Left lung (tissue), 10 donors: Measurements from ENCODE around the gene TBX2. TPM values are rescaled to one million over a fixed set of nuclear protein-coding genes. Genes with fewer than 3 reads are reported as not detected.

Experiments used
- ATAC-seq: fragments of 200-7000 bp; cut with Tn5 transposase; one replicate; pipeline ENCODE4 v1.9.1; 2020; ENCODE audit warnings: moderate library complexity
- DNase-seq, 4 donors: peaks; one replicate each; pipeline ENCODE4 v3.0.0-alpha.2; 2013 to 2020
- H3K27ac ChIP-seq, 2 donors: fragments of 200-600 bp; sonication (generic) in 1 of 2; one replicate each; pipeline versions ENCODE4 v1.5.0 to v1.8.0; 2020 to 2021
- H3K27me3 ChIP-seq, 2 donors: fragments of 200-600 bp; sonication (generic) in 1 of 2; one replicate each; pipeline versions ENCODE4 v1.5.0 to v1.8.0; 2020 to 2021
- H3K36me3 ChIP-seq, 2 donors: fragments of 200-600 bp; sonication (generic) in 1 of 2; one replicate each; pipeline versions ENCODE4 v1.5.0 to v1.8.0; 2020 to 2021
- H3K4me1 ChIP-seq, 2 donors: fragments of 200-600 bp; one replicate each; pipeline ENCODE4 v1.8.0; 2021
- H3K4me3 ChIP-seq, 2 donors: fragments of 200-600 bp; sonication (generic) in 1 of 2; one replicate each; pipeline versions ENCODE4 v1.5.0 to v1.8.0; 2020 to 2021; ENCODE audit warnings: mild to moderate bottlenecking in 1 of 2
- H3K9me3 ChIP-seq, 2 donors: fragments of 200-600 bp; sonication (generic) in 1 of 2; one replicate each; pipeline versions ENCODE4 v1.5.0 to v1.8.0; 2020 to 2021
- CTCF ChIP-seq, 2 donors: fragments of 200-600 bp; sonication (generic) in 1 of 2; IDR thresholded peaks; one replicate each; pipeline versions ENCODE4 v1.5.0 to v1.8.0; 2021; ENCODE audit warnings: antibody characterized with exemption in 2 of 2
- intact Hi-C, 2 donors: fragments of 100-400 bp; cut with DNase I; formaldehyde crosslinking; loops; one replicate each; pipeline versions ENCODE4 v1.11.2 to v1.14.2; 2022
- polyA plus RNA-seq, 6 donors: library from polyadenylated mRNA; unstranded; fragments of 120-200 nt; gene quantifications; one replicate each; pipeline ENCODE4 v1.2.1, GENCODE V29; 2013; ENCODE audit not compliant: insufficient read length in 6 of 6
- total RNA-seq, 2 donors: library from RNA; stranded (reverse); fragmentation: NEBNext Ultra II Directional; extraction: Animal tissue kit (Norgen Biotek cat#: 25700); gene quantifications; one replicate each; pipeline ENCODE4 v1.2.1, GENCODE V29; 2021
- donor health status: DM: no; HTN: yes; CAD: no.
- donor health status: DM: no; HTN: no; CAD: no.

TBX2 gene
- total and polyA plus RNA-seq, 8 donors, result 104 to 258 (median 166) TPM

GRCh38 chr17:61413661-61414126 lies 14.1 kb downstream of the TBX2 start:
- intact Hi-C loops, result loop anchor here in 1 of 2 donors (10.0 kb wide), 1 partner anchor 421 kb away; no protein-coding TSS in a partner anchor
- no peak for TF ChIP-seq CTCF (IDR thresholded peaks at IDR 0.05)
- H3K36me3 ChIP-seq, result no peaks in the 10 kb centered on the region
- peaks cover 8 to 78% of the 10 kb centered on the region in 2 donors for H3K27me3 ChIP-seq
- DNase-seq (peak in 2 of 4 donors; percentile 16 to 34), ATAC-seq (no peak)
- peaks cover 14 to 76% of the 10 kb centered on the region in 2 donors for H3K4me1 ChIP-seq
- peak overlapping the region; percentile 59 to 65 for H3K4me3 ChIP-seq
- peak overlapping the region; percentile 87 to 95 for H3K27ac ChIP-seq
- no peaks in the 10 kb centered on the region for H3K9me3 ChIP-seq

GRCh38 chr17:61414141-61414935 lies 14.7 kb downstream of the TBX2 start:
- intact Hi-C loops, result loop anchor here in 1 of 2 donors (10.0 kb wide), 1 partner anchor 420 kb away; no protein-coding TSS in a partner anchor
- DNase-seq, result peak; percentile 46 to 90 (median 80)
- no peak for TF ChIP-seq CTCF (IDR thresholded peaks at IDR 0.05)

GRCh38 chr17:61414936-61415251 lies 15.3 kb downstream of the TBX2 start:
- ATAC-seq (no peak), DNase-seq (peak in 2 of 4 donors; percentile 29 to 64)
- no peaks in the 10 kb centered on the region for H3K36me3 ChIP-seq
- peaks cover 8 to 66% of the 10 kb centered on the region in 2 donors for H3K4me1 ChIP-seq
- H3K27ac ChIP-seq, result peak overlapping the region; percentile 68 to 95
- H3K4me3 ChIP-seq, result no peak overlapping the region
- H3K27me3 ChIP-seq, result peaks cover 7 to 72% of the 10 kb centered on the region in 2 donors
- intact Hi-C loops, result loop anchor here in 1 of 2 donors (5.0 to 10.0 kb wide), 2 partner anchors 137 to 420 kb away; no protein-coding TSS in a partner anchor
- no peaks in the 10 kb centered on the region for H3K9me3 ChIP-seq
- no peak for TF ChIP-seq CTCF (IDR thresholded peaks at IDR 0.05)

More at GRCh38 chr17:61414141-61414935, 14.7 kb downstream of the TBX2 start:
- Histone ChIP-seq H3K4me1 (peaks cover 8 to 70% of the 10 kb centered on the region in 2 donors), H3K4me3 (peak overlapping the region in 1 of 2 donors; percentile 65), H3K9me3 (no peaks in the 10 kb centered on the region), H3K36me3 (no peaks in the 10 kb centered on the region), H3K27me3 (peaks cover 8 to 72% of the 10 kb centered on the region in 2 donors), H3K27ac (peak overlapping the region; percentile 87 to 95)
- ATAC-seq, result no peak

- peaks cover 3 to 59% of the 10 kb centered on the region in 2 donors for H3K4me1 ChIP-seq
- no peak for TF ChIP-seq CTCF (IDR thresholded peaks at IDR 0.05)
- peaks cover 0 to 72% of the 10 kb centered on the region in 2 donors for H3K27me3 ChIP-seq
- ATAC-seq (no peak), DNase-seq (peak in 2 of 4 donors; percentile 30 to 39)
- peak overlapping the region; percentile 68 to 95 for H3K27ac ChIP-seq
- H3K4me3 ChIP-seq, result no peak overlapping the region
- H3K36me3 ChIP-seq, result no peaks in the 10 kb centered on the region
- intact Hi-C loops, result loop anchor here in 1 of 2 donors (5.0 to 10.0 kb wide), 2 partner anchors 137 to 419 kb away; no protein-coding TSS in a partner anchor
- no peaks in the 10 kb centered on the region for H3K9me3 ChIP-seq
These were observed 15.9 kb downstream of the TBX2 start for GRCh38 chr17:61415374-61416210.
